Activated naive CD4-positive, alpha-beta T cell treated with anti-CD3 and anti-CD28 coated beads, Interleukin-2, amount 50 U/mL, for 72 hours (primary cell): Measurements from ENCODE around the gene FLAD1. TPM values are rescaled to one million over a fixed set of nuclear protein-coding genes. Genes with fewer than 3 reads are reported as not detected.
A peak's percentile ranks its signal among the peaks of the same experiment; 100 is the strongest.

ENCODE experiments used
- ATAC-seq, 2 donors: fragments of 150-1000 bp; cut with Tn5 transposase; 2 replicates each; pipeline ENCODE4 v1.10.0; 2021; ENCODE audit warnings: mild to moderate bottlenecking in 2 of 2, moderate library complexity in 2 of 2
- DNase-seq, 2 donors: peaks; one replicate each; pipeline ENCODE4 v3.0.0; 2021 to 2022; ENCODE audit warnings: low spot score in 2 of 2
- H3K27ac Mint-ChIP-seq, 2 donors: one replicate each; pipeline ENCODE4 v1.8.0; 2022; ENCODE audit warnings: mild to moderate bottlenecking in 2 of 2, mixed read lengths in 2 of 2
- H3K36me3 Mint-ChIP-seq, 2 donors: one replicate each; pipeline ENCODE4 v1.8.0; 2022; ENCODE audit warnings: mixed read lengths in 2 of 2
- H3K9me3 Mint-ChIP-seq, 2 donors: one replicate each; pipeline ENCODE4 v1.8.0; 2022; ENCODE audit warnings: mixed read lengths in 2 of 2
- total RNA-seq, 2 donors: library from RNA; stranded (reverse); gene quantifications; one replicate each; pipeline ENCODE4 v1.2.3, GENCODE V29; 2022

Gene FLAD1
- 10 to 100 TPM; 40.8 to 41.9 TPM for total RNA-seq

DNA sequence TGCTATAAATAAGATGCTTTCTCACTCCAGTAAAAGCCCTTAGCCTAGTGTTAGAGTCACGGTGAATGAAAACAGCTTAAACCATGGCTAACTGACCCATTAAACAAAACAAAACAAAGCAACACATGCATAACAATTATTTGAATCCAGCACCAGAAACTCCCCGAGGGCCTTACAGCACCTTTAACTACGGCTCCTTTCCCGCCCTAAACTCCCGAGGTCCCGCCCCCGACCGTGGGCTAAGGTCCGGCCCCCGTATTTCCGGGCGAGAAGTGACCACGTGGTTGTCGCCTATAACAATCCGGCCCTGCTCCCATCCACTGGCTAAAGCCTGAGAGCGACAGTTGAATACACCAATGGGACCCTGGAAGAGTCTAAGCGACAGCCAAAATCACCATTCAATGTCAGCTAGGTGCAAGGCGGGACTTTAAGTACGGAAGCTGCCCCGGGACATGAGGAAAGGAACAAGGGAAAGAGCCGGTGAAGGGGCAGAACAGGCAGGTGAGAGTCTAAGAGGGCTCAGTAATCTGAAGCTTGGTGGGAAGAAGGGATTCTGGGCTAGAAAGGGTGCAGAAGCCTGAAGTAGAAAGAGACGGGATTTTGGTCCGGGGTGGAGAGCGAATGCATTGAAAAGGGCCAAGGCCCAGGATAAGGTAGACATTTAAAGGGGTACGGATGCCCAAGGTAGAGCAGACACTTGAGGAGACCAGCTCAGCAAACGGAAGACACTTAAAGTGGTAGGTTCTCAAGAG lies at the start of gene FLAD1:
TSS of gene FLAD1 (plus strand) at position 448 of the 752 bp plus-strand sequence. CDS start 351 bp downstream, outside the sequence.
- Mint-ChIP-seq H3K36me3 (peaks cover 9 to 12% of the 10 kb centered on the region in 2 donors), H3K27ac (peak within 1 kb of the TSS in 1 of 2 donors; percentile 60), H3K9me3 (no peaks in the 10 kb centered on the region)
- DNase-seq: peak; percentile 93 to 97
- peak; percentile 99 to 100 for ATAC-seq

GRCh38 chr1:154934358-154934948 lies 48.7 kb upstream of the FLAD1 start:
- Mint-ChIP-seq H3K27ac (peak overlapping the region in 1 of 2 donors; percentile 14), H3K9me3 (no peaks in the 10 kb centered on the region), H3K36me3 (peaks cover 6 to 7% of the 10 kb centered on the region in 2 donors)
- DNase-seq (no peak), ATAC-seq (no peak)

GRCh38 chr1:154935749-154936554 lies 47.2 kb upstream of the FLAD1 start:
- no peak for ATAC-seq
- Mint-ChIP-seq H3K27ac (peak overlapping the region; percentile 97 to 99), H3K9me3 (no peaks in the 10 kb centered on the region), H3K36me3 (peaks cover 6 to 7% of the 10 kb centered on the region in 2 donors)
- DNase-seq: no peak

- ATAC-seq (peak; percentile 79 to 88), DNase-seq (peak; percentile 90 to 93)
- H3K9me3 Mint-ChIP-seq: no peaks in the 10 kb centered on the region
- peak within 1 kb of the TSS; percentile 97 to 99 for H3K27ac Mint-ChIP-seq
- peaks cover 6 to 7% of the 10 kb centered on the region in 2 donors for H3K36me3 Mint-ChIP-seq
Observed at GRCh38 chr1:154936555-154937084, 46.5 kb upstream of the FLAD1 start, which contains the start of gene PMVK. TSS of gene PMVK (minus strand) at chr1:154936719. CDS start at chr1:154936685, 34 bp downstream.

GRCh38 chr1:154937085-154937987 lies 45.8 kb upstream of the FLAD1 start:
- Mint-ChIP-seq H3K27ac (peak overlapping the region; percentile 97 to 99), H3K9me3 (no peaks in the 10 kb centered on the region), H3K36me3 (peaks cover 6 to 7% of the 10 kb centered on the region in 2 donors)
- ATAC-seq: peak; percentile 78 to 86
- DNase-seq: peak; percentile 88 to 90

- H3K27ac Mint-ChIP-seq: peak overlapping the region; percentile 97 to 99
- no peaks in the 10 kb centered on the region for H3K9me3 Mint-ChIP-seq
- DNase-seq (no peak), ATAC-seq (no peak)
- H3K36me3 Mint-ChIP-seq: peaks cover 6 to 7% of the 10 kb centered on the region in 2 donors
Observed at GRCh38 chr1:154937988-154938386, 45.2 kb upstream of the FLAD1 start.

GRCh38 chr1:154938604-154939399 lies 44.3 kb upstream of the FLAD1 start:
- no peak for ATAC-seq
- no peak for DNase-seq
- peak overlapping the region; percentile 93 to 97 for H3K27ac Mint-ChIP-seq
- no peaks in the 10 kb centered on the region for H3K9me3 Mint-ChIP-seq
- peaks cover 6 to 7% of the 10 kb centered on the region in 2 donors for H3K36me3 Mint-ChIP-seq

GRCh38 chr1:154940213-154940560 lies 43.0 kb upstream of the FLAD1 start:
- DNase-seq: no peak
- no peak for ATAC-seq
- no peaks in the 10 kb centered on the region for H3K9me3 Mint-ChIP-seq
- peaks cover 6 to 7% of the 10 kb centered on the region in 2 donors for H3K36me3 Mint-ChIP-seq
- H3K27ac Mint-ChIP-seq: peak overlapping the region; percentile 51 to 85

DNA sequence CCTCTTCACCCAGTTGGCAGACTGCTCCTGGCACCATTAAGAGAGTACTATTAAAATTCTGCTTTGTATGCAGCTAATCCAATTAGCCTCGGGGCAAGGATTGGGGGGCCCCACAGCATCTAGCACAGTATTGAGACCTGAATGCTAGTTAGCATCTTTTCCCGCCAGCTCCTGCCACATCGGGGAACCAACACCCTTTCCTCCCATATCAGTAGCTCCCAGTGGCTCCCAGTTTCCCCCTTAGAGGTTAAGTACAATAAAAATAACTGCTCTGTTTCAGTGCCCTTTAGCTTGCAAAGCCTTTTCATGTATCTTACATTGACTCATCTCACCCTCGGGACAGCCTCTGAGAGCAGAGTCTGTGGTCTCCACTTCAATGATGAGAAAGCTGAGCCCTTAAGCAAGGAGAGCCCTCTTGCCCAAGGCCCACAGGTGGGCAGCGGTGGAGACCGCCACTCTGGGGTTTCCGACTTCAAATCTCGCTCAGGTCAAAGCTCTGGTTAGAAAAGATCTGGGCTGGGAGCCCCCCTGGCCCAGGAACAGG lies 42.4 kb upstream of the FLAD1 start:
- ATAC-seq (peak in 1 of 2 donors; percentile 17), DNase-seq (no peak)
- Mint-ChIP-seq H3K36me3 (peaks cover 6 to 7% of the 10 kb centered on the region in 2 donors), H3K27ac (peak overlapping the region; percentile 81 to 85), H3K9me3 (no peaks in the 10 kb centered on the region)

DNA sequence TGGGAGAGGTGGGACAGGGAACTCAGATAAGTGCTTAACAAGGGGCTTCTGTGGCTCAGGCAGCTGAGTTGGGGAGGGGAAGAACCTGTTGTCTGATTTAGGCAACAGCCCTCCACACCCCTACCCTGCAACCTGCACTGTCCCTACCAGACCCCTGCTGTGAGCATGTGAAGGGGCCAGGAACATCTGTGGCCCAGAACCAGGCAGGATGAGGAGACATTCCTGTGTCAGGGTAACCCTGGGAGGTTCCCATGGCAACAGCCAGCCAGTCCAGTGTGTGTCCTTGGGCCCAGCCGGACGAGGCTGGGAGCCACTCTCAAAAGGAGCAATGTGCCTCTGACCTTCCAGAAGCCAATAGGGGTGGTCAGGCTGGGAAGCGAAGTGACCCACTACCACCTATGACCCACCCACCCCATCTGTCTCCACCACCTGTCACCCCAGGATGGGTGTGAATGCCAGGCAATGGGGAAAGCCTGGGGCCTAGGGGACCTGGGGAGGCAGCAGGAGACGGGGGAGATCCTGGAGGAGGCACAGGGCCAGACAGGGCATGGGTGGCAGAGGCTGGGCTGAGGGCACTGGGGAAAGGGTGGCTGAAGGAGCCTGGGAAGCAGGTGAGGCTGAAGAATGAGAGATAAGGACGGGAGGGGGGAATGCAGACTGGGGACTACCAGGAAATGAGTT lies 41.7 kb upstream of the FLAD1 start:
- H3K27ac Mint-ChIP-seq: peak overlapping the region; percentile 82 to 85
- ATAC-seq (no peak), DNase-seq (no peak)
- no peaks in the 10 kb centered on the region for H3K9me3 Mint-ChIP-seq
- H3K36me3 Mint-ChIP-seq: peaks cover 2 to 3% of the 10 kb centered on the region in 2 donors

- Mint-ChIP-seq H3K9me3 (no peaks in the 10 kb centered on the region), H3K36me3 (no peaks in the 10 kb centered on the region), H3K27ac (peak overlapping the region; percentile 17 to 85)
- peak; percentile 34 to 55 for ATAC-seq
- peak in 1 of 2 donors; percentile 51 for DNase-seq
Observed at GRCh38 chr1:154943649-154944400, 39.3 kb upstream of the FLAD1 start.

GRCh38 chr1:154944401-154945159 lies 38.6 kb upstream of the FLAD1 start:
- DNase-seq: no peak
- no peaks in the 10 kb centered on the region for H3K36me3 Mint-ChIP-seq
- peak overlapping the region; percentile 17 to 85 for H3K27ac Mint-ChIP-seq
- ATAC-seq: no peak
- no peaks in the 10 kb centered on the region for H3K9me3 Mint-ChIP-seq
